Activated CD4-positive, CD25-positive, alpha-beta regulatory T cell treated with anti-CD3 and anti-CD28 coated beads, Interleukin-2, amount 50 U/mL, for 72 hours (primary cell): ENCODE results near the gene PRPF31.

Source experiments
- DNase-seq: peaks from one replicate; pipeline ENCODE4 v3.0.0; 2021

PRPF31 gene

DNA sequence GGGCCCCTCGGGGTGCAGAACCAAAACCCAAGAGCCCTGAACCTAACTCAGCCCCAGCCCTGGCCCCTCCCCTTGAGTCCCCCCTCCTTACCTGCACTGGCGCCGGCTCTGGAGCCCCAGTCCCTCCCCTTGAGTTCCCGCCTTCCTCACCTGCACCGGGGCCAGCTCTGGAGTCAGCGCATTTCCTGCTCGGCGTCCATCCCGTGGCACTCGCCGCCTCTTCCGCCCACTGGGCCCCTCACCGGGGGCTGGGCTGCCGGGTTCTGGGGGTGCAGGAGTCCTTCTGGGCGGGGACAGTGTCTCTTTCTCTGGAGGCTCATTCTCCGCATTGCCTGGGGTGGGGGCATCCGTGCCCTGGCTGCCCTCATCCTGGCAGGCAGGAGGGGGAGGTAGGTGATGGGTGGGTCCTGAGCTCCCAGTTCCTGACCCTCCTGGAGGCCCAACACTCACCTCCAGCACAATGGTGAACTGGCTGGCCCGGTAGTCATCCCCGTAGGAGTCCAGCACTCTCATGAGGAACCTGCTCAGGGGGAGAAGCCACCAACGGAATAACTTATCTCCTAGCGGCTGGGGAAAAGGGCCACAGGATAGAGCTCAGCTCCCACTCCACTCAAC is 7.6 kb upstream of the PRPF31 start:
- no peak for DNase-seq

DNA sequence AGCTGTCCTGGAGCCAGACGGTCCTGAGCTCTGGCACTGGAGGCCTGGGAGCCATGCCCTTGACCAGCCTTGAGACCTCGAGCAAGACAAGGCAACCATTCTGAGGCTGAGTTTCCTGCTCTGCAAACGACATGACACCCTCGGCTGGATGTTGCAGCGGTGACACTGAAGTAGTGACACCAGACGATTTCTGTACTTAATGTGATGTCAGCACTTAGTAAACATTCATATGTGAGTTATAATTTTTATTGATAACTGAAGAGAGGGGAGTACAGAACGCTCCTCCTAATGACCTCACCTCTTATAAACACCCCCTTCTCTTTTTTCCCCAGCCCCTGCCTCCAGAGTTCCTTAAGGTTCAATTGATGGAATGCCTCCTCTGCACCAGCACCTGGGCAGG is 7.1 kb upstream of the PRPF31 start:
- no peak for DNase-seq

DNA sequence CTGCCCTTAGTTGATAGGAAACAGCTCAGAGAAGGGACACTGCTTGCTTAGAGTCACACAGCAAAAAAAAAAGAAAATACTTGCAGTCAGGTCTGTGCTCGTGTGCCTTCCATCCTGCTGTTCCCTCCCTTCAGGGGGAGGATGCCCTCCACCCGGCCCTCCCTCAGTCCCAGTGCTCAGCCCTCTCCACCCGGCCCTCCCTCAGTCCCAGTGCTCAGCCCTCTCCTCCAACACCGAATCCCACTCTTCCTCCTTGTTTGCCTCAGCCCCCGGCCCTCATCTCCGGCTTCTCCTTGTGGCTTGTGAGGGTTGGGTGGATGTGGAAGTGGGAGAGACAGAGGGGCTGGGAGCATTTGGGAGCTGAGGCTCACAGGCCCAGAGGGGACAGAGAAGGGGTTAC is 5.9 kb upstream of the PRPF31 start:
- no peak for DNase-seq

DNA sequence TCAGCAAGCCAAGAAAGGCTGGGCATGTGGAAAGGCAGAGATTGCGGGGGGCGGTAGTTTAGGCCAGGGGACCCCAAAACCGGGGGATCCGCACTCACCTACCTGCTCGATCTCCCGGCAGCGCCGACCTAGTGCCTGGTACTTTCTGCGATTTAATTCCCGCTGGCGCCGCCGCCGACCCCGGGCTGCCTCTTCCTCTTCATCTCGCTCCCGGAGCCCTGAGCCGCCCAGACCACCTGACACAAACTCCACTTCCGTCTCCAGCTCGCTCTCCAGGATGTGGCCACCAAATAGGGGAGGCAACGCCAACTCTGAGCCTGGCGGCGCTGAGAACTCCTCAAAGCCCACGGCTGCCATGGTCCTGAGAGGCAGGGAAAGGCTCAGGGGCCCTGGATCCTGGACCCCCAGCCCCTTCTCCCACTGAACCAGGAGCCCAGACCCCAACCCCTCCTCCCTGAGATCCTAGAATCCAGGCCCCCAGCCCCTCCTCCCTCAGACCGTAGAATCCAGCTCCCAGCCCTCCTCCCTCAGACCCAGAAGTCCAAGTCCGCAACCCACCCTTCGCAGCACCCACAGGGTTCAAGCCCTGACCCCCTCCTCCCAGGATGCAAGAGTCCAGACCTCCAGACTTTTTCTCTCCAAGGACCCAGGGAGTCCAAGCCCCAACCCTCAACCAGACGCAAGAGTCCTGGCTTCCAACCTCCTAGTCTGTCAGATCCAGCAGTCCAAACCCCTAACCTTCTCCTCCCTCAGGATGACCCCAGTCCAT is 1.0 kb upstream of the PRPF31 start:
- no peak for DNase-seq

DNA sequence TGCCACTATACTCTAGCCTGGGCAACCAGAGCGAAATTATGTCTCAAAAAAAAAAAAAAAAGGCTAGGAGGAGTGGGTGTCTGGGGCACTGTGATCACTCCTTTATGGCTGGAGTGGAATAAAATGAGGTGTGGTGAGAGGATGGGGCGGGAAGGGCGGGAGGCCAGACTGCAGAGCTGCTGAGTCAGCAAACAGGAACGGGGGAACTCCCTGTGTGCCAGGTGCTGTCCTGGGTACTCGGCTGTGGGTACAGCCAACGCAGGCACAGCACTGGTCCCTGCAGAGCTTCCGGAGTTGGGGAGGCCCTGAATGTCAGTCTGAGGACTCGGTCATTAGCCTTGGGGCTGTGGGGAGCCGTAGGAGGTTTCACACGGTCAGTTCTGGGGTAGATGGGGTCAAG is 5.7 kb downstream of the PRPF31 start:
- DNase-seq = no peak

DNA sequence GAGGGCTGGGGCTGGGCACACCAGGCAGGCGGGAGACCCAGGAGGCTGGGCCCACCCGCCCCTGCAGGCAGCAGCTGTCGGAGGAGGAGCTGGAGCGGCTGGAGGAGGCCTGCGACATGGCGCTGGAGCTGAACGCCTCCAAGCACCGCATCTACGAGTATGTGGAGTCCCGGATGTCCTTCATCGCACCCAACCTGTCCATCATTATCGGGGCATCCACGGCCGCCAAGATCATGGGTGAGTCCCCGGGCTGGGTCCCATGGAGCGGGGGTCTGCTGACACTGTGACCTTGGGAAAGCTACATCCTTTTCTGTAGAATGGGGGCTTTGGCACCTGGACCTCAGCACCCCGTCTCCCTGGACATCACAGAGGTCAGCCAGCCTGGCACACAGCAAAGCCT is 8.1 kb downstream of the PRPF31 start:
- no peak for DNase-seq

DNA sequence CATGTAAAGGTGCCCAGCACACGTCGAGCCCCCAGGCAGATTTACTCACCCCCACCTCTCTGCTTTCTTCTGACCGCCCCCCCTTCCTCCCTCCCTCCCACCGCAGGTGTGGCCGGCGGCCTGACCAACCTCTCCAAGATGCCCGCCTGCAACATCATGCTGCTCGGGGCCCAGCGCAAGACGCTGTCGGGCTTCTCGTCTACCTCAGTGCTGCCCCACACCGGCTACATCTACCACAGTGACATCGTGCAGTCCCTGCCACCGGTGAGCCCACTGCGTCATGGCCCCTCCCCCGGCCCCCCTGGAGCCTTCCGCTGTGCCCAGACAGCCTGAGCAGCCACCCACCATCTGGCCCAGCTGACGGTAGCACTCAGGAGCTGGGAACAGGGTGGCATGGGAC is 8.8 kb downstream of the PRPF31 start:
- no peak for DNase-seq

DNA sequence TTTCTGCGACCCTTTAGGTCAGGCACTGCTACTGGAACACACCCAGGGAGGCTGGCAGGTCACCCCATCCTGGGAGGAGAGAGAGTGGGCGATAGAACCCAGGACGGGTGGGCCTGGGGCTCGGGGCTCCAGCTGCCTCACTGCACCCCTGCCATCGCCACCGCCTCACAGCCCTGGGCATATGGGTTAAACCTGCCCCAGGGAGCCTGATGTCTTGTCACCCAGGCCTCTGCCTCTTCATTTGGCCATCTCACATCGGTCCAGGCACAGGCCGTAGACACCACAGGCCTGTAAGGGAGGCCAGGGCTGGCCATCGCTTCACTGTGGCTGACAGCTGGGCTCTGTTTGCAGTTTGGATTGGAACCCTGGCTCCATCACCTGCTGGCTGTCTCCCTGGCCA is 10.2 kb downstream of the PRPF31 start:
- DNase-seq = no peak

DNA sequence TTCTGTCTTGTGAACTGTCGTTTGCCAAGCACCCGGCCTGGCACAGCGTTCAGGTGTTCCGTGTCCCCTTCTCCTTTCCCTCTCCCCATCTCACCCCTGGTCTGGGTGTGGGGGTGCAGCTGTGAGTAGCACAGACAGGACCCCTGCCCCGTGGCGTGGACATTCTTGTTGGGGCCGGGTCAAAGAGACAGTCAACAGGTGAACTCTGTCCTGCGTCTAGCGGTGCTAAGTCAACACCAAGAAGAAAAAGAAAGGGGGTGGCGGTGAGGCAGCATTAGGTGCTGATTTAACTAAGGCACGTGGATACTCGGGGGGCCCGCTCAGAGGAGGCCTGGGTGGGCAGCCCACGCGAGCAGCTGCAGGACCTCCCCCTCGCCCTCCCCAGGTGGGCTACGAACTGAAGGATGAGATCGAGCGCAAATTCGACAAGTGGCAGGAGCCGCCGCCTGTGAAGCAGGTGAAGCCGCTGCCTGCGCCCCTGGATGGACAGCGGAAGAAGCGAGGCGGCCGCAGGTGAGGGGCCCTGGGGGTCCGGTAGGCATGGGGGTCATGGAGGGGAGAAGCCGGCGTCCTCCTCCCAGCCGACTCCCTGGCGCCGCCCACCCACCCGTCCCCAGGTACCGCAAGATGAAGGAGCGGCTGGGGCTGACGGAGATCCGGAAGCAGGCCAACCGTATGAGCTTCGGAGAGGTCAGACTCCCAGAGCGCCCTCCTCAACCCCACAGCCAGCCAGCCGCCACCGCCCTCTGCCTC is 12.3 kb downstream of the PRPF31 start:
- DNase-seq = no peak

DNA sequence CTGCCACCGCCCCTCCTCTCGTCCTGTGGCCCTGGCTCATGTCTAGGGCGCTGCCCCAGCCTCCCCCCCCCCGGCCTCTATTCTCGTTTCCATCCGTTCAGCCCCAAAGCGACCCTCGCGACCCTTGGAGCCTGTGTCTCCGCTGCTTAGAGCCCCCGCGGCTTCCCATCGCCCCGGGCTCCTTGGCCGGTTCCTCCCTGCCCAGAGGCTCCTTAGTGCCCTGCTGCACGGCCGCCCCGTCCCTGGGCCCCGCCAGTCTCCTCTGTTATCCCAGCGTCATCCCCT is 12.8 kb downstream of the PRPF31 start:
- no peak for DNase-seq

DNA sequence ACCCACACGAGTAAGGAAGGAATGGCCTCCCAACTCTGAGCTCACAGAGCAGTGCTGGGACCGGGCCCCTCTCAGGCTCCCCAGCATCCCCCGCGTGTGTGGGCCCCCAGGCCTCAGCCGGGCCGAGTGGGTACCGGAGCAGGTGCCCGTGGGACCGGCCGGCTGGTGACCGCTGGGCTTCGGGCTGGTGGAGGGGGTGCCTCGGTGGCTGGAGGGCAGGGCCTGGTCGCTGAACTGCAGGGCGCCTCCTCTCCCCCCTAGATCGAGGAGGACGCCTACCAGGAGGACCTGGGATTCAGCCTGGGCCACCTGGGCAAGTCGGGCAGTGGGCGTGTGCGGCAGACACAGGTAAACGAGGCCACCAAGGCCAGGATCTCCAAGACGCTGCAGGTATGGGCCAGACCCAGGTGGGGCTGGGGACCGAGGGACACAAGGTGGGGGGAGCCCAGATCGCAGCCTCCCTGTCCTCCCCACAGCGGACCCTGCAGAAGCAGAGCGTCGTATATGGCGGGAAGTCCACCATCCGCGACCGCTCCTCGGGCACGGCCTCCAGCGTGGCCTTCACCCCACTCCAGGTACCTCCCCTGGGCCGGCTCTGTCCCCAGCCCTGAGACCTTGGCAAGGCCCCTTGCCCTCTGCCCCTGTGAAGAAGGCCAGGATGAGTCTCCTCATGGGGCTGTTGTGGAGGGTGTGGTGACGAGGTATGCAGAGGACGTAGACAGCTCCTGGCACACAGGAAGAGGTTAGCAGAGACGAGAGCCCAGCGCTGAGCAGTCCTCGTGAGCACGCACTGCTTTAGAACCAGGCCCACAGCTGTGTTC is 13.5 kb downstream of the PRPF31 start:
- DNase-seq = no peak

DNA sequence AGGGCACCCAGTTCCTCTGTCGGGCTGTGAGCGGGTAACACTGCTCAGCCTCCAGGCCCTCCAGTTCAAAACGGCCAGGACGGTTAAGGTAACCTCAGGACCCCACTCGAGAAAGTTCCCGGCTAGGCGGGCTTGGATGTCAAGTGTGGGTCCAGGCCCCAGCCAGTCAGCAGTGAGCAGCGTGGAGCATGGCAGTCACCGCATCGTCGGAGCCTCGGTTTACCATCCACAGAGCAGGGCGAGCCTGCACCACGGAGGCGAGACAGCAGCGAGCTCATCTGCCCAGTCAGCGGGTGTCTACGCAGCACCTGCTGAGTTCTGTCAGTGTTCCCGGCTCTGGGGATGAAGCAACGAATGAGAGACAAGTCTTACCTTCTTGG is 14.1 kb downstream of the PRPF31 start:
- DNase-seq = no peak

DNA sequence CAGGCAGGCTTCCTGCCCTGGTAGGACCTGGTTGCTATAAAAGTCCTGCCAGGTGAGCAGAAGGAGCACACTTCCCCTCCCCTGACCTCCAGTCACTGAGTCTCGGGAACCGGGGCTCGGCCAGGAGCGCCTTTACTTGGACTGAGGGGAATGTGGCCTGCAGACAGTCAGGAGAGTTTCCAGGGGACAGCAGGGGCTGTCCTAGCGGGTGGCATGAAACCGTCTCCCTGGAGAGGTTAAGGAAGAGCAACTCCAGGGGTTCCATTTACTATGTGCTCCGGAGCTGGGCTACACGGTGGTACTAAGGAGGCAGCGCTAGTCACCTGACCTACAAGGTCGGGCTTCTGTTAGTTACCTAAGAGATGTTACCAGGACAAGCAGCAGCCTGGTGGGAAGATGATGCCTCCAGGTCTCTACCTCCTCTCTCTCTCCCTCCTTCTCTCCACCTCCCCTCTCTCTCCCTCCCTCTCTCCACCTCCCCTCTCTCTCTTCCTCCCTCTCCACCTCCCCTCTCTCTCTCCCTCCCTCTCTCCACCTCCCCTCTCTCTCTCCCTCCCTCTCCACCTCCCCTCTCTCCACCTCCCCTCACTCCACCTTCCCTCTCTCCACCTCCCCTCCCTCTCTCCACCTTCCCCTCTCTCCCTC is 17.9 kb downstream of the PRPF31 start:
- no peak for DNase-seq

DNA sequence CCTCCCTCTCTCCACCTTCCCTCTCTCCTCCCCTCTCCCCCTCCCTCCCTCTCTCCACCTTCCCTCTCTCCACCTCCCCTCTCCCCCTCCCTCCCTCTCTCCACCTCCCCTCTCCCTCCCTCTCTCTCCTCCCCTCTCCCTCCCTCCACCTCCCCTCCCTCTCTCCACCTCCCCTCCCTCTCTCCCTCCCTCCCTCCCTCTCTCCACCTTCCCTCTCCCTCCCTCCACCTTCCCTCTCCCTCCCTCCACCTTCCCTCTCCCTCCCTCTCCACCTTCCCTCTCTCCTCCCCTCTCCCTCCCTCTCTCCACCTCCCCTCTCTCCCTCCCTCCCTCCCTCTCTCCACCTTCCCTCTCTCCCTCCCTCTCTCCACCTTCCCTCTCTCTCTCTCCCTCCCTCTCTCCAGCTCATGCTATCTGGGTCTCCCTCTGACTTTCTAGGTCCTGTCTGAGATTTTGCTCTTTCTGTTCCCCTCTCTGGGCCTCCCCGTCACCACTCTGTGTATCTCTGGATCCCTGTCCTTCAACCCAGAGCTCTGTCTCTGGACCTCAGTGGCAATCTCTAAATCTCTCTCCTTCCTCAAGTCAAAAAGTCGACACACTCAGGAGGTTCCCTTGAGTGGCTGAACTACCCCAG is 18.5 kb downstream of the PRPF31 start:
- no peak for DNase-seq

DNA sequence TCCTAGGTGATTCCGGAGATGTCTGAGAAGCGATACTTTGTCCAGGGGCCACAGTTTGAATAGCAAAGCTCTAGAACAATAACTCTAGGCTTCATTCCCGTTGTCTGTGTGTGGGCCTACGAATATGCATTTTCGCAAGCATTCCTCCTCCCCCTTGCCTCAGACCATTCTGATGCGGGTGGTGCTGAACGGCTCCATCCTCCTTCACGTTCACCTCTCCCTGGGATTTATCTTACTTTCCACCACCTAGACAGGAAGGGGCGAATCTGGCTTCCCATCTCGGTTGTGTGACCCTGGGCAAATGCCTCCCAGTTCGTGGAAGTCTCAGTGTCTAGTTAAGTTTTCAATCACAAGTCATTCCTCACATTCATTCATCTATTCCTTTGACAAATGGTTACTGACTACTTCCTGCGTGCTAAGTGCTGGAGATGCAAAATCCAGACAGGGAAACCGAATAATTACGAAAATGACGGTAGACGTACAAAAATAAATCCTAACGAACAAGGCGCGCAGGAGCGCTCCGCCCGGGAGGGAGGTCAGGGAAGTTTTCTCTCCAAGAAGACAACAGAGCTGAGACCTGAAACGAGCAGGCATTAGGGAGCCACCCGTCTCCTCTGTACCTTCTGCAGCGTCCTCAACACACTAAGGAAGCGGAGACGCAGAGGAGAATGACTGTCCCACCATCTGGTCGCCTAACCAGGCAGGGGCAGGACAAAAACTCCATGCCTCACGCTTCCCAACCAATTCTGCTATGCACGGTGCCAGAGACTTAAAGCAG is 20.7 kb downstream of the PRPF31 start:
- DNase-seq = no peak

DNA sequence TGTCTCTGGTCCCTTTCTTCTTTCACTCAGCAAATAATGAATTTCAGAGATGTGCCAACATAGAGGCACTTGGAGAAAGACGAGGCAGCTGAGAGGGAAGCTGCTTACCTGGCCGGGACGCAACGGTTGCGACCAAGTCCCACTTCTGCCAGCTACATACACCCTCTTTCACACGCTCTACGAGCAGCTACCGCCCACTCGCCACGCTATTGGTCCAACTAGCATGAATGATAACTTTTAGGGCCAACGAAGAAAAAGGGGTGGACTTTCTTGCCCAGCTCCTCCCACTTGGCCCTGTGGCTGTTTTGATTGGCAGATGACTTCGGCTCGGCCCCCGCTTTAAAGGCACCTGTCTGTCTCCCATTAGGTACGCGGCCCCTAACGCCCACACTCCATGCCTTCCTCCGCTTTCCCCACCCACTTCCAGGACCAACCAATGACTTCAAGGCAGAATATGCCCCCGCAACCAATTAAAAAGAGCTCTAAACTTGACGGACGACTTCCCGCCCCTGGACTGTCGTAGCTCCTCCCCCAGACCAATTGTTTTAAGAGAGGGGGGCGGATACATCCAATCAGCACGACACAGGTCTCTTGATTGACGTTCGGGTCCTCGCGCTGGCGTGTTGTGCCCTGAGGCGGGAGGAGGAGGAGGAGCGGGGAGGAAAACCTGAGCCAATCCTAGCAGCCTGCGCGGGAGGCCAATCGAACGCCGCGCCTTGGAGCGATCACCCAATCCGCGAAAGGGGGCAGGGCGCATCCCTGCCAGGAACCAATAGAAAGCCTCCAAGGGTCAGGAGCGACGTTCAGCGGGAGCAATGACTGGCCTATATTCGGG is 21.5 kb downstream of the PRPF31 start:
- peak; percentile 97 for DNase-seq

DNA sequence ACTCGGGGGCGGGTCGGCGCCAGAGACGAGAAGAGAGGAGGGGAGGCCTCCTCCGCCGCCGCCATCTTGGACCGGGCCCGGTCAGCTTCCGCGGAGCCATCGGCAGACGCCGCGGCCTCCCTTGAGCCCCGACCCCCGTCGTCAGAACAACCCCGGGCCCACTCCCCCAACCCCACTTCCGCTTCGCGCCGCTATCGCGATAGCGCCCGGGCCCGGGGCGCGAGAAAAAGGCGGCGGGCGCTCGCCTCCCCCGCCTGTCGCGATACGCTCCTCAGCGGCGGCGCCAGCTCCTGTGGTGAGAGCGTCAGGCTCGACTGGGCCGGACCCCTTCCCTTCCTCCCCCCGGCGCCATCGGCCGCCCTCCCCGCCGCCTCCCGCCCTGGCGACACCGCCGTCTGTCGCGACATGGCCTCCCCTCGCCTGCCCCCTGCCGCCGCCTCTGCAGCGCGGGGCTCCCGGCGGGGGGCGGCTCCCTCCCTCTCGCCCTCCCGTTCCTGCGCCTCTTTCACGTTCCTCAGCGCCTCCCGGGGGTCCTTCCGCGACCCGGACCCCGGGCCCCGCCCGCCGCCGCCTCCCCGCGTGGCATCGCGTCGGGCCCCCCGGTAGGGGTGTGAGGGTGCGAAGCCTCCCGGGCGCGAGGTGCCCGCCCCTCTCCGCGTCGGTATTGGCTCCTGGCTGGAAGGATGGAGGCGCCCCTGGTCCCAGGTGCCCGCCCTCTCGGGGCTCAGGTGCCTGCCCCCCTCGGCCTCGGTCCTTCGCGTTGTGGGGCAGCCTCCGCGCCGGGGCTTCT is 22.3 kb downstream of the PRPF31 start, which contains the start of gene CNOT3:
Gene CNOT3 (plus strand): TSS at position 64 of the 790 bp plus-strand sequence. CDS start 5,217 bp downstream, outside the sequence.
- DNase-seq = peak; percentile 41

DNA sequence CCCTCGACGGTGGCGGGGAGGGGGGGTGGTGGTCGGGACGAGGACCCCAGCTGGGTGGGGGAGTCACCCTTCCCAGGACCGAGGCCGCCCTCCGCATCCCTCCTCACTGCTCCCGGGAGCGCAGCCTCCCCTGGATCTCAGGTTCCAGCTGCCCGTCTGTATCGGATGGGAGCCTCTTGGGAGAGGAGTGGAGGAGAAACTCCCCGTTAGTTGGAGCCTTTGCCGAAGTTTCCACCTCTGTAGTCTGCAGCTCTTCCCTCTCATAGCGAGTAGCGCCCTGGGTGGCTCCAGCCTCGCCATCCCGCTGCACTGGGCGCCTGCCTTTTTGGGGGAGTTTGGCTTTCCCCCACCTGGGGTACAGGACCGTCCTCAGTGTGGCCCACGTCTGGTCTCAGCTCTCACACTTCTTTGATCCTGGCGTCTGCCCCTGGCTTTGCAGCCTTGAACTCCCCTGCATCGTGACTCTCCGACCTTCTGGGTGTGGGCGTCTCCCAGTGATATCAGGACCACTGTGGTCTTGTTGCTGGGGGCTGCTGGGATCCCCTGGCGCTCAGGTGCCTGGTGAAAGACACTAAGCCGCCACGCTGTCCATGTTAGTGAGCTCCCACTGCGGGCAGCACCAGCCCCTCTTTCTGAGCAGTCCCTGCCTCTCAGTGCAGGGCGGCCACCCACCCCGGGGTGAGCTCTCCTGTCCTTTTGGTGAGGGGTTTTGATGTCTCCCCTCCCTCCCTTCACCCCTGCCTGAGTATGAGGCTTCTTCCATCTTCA is 23.1 kb downstream of the PRPF31 start:
- DNase-seq = no peak

DNA sequence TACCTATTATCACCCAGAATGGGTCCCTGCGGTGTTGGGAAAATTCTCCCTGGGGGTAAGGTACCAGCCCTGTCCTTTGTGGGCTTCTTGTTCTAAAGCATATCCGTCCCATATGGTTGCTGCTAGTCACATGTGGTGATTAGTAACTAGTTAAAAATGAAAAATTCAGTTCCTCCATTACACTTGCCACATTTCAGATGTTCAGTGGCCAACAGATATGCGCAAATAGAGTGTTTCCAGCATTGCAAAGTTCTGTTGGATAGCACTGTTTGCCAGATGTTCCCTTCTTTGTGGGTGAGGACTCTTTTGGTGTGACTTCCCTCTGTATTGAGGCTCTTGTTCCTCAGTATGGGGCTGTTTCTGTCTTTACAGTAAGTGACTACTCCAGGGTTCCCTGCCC is 25.8 kb downstream of the PRPF31 start:
- no peak for DNase-seq
